ENCODE measurements around the gene IL17RA. TPM values are rescaled to one million over a fixed set of nuclear protein-coding genes. Genes with fewer than 3 reads are reported as not detected.
A peak's percentile ranks its signal among the peaks of the same experiment; 100 is the strongest.

The IL17RA gene
- total and polyA plus RNA-seq, 2 of the 4 experiments (the other 2 are of a cell fraction) = 5.2 to 15.3 TPM

- H2BK5ac ChIP-seq (ENCODE audit: low read depth, low read length, poor library complexity, severe bottlenecking) = no peak overlapping the region
- no peaks in the 10 kb centered on the region for H3K9me3 ChIP-seq (ENCODE audit: control insufficient read depth, insufficient read depth, low read length)
- H2AK9ac ChIP-seq (replicated peaks; ENCODE audit: low read depth, low read length, poor library complexity) = peak overlapping the region; percentile 24
- dilution Hi-C loops (cut with HindIII; ENCODE audit: low sequenced_read_pairs, unreplicated experiment) (no loop called here), intact Hi-C loops (cut with micrococcal nuclease) (no loop called here), in situ Hi-C loops (cut with MboI; ENCODE audit: low sequenced_read_pairs) (no loop called here)
- POLR2A ChIA-PET (ENCODE audit: unreplicated experiment) = interaction anchor here (0.7 kb wide), 1 partner anchor 40 kb away, joined by 4 read pairs; no protein-coding TSS in a partner anchor
- CTCF ChIA-PET = no interaction called here
- H3K56ac ChIP-seq (ENCODE audit: extremely low read depth, insufficient read depth, low read length) = no peak overlapping the region
- peaks cover 14% of the 10 kb centered on the region for H3K36me3 ChIP-seq (ENCODE audit: control insufficient read depth, insufficient read depth, low read length)
- H2BK120ac ChIP-seq (ENCODE audit: low read depth, low read length) = no peak overlapping the region
- TF ChIP-seq CEBPB (IDR thresholded peaks at IDR 0.05; ENCODE audit: low read depth, low read length) = no peak
- no peak for TF ChIP-seq MAFK (IDR thresholded peaks at IDR 0.05; ENCODE audit: low read depth, low read length)
- no peak for TF ChIP-seq ELK1 (IDR thresholded peaks at IDR 0.05; ENCODE audit: borderline replicate concordance, low read depth, low read length)
- TF ChIP-seq MAZ (IDR thresholded peaks at IDR 0.05; ENCODE audit: borderline replicate concordance, low read depth, low read length) = no peak
- no peak for TF ChIP-seq SMC3 (IDR thresholded peaks at IDR 0.05; ENCODE audit: low read depth, low read length)
- no peak overlapping the region for H3K23ac ChIP-seq (ENCODE audit: low read depth, low read length)
- no peaks in the 10 kb centered on the region for H3K4me1 ChIP-seq (ENCODE audit: control insufficient read depth, insufficient read depth, low read length)
- H4K8ac ChIP-seq (ENCODE audit: low read depth in 2 of 2, low read length in 2 of 2) = no peak overlapping the region
- H3K79me1 ChIP-seq (ENCODE audit: low read depth in 1 of 2, low read length in 2 of 2) = no peaks in the 10 kb centered on the region
- no peaks in the 10 kb centered on the region for H3K27me3 ChIP-seq (ENCODE audit: control insufficient read depth, insufficient read depth, low read length)
- no peak overlapping the region for H3K14ac ChIP-seq (replicated peaks; ENCODE audit: low read depth, low read length)
- ATAC-seq (ENCODE audit: low read depth) (no peak), DNase-seq (no peak)
- H3K9me1 ChIP-seq (ENCODE audit: insufficient read depth, low read length) = no peaks in the 10 kb centered on the region
- H3K18ac ChIP-seq (ENCODE audit: low read depth, low read length) = no peak overlapping the region
- no peak overlapping the region for H4K91ac ChIP-seq (ENCODE audit: insufficient read depth, low read depth, low read length)
- no TSS peak for BruUV-seq (replicated peaks)
- H3K9ac ChIP-seq (ENCODE audit: low read depth, low read length) = no peak overlapping the region
- H3K4me2 ChIP-seq (ENCODE audit: low read depth, low read length) = no peak overlapping the region
- no peak overlapping the region for H2BK15ac ChIP-seq (ENCODE audit: low read depth, low read length)
- WGBS, 2 experiments (ENCODE audit: extremely low coverage in 2 of 2, insufficient read length in 1 of 2) = 73% methylated on average over 3 of the region's 15 CpGs; no CpG with 5 or more reads in 1 of the 2 experiments
- H3K4me3 ChIP-seq (ENCODE audit: insufficient read depth, low read depth, low read length) = no peak overlapping the region
- H2AK5ac ChIP-seq (ENCODE audit: low read depth, low read length) = no peak overlapping the region
- H2BK20ac ChIP-seq (ENCODE audit: low read depth, low read length) = no peak overlapping the region
- peak overlapping the region; percentile 56 for H2AFZ ChIP-seq (replicated peaks; ENCODE audit: low read length, poor library complexity)
- no peak overlapping the region for H3K27ac ChIP-seq (ENCODE audit: insufficient read depth, low read length)
- H4K5ac ChIP-seq (ENCODE audit: low read depth, low read length) = no peak overlapping the region
- no peak overlapping the region for H3K4ac ChIP-seq (ENCODE audit: low read depth, low read length)
- no peaks in the 10 kb centered on the region; the same call in 1 of the 2 replicates for H4K20me1 ChIP-seq (ENCODE audit: insufficient read depth, low read length)
Measured at GRCh38 chr22:17135153-17135760, 50.5 kb downstream of the IL17RA start.
